ENCODE measurements around the gene PHLDB2. TPM values are rescaled to one million over a fixed set of nuclear protein-coding genes. Genes with fewer than 3 reads are reported as not detected.
A peak's percentile ranks its signal among the peaks of the same experiment; 100 is the strongest.

The PHLDB2 gene
- total and polyA plus RNA-seq, 9 donors: 52.4 to 83.6 (median 63.8) TPM

- DNase-seq: no peak
- Histone ChIP-seq H3K9me3 (replicated peaks; ENCODE audit: control insufficient read depth, low read depth, low read length) (no peaks in the 10 kb centered on the region), H3K4me1 (ENCODE audit: control insufficient read depth, insufficient read depth, low read length) (peaks cover 2% of the 10 kb centered on the region), H3K36me3 (ENCODE audit: control insufficient read depth, insufficient read depth, low read length) (peaks cover 19% of the 10 kb centered on the region), H3K4me3 (ENCODE audit: low read length) (no peak overlapping the region), H3K27ac (ENCODE audit: low read length) (no peak overlapping the region), H3K27me3 (ENCODE audit: control insufficient read depth, insufficient read depth, low read length) (no peaks in the 10 kb centered on the region)
- 71% methylated on average over 1 of the region's 5 CpGs for WGBS (ENCODE audit: insufficient coverage)
Observed at GRCh38 chr3:111952086-111952485, 93.0 kb downstream of the PHLDB2 start.

- no peak for DNase-seq
- peaks cover 19% of the 10 kb centered on the region for H3K36me3 ChIP-seq (ENCODE audit: control insufficient read depth, insufficient read depth, low read length)
Observed at GRCh38 chr3:111952866-111953450, 93.9 kb downstream of the PHLDB2 start.

GRCh38 chr3:111954228-111954990 lies 95.3 kb downstream of the PHLDB2 start:
- Histone ChIP-seq H3K4me1 (ENCODE audit: control insufficient read depth, insufficient read depth, low read length) (peaks cover 2% of the 10 kb centered on the region), H3K27me3 (ENCODE audit: control insufficient read depth, insufficient read depth, low read length) (no peaks in the 10 kb centered on the region), H3K27ac (ENCODE audit: low read length) (no peak overlapping the region), H3K9me3 (replicated peaks; ENCODE audit: control insufficient read depth, low read depth, low read length) (no peaks in the 10 kb centered on the region), H3K4me3 (ENCODE audit: low read length) (no peak overlapping the region), H3K36me3 (ENCODE audit: control insufficient read depth, insufficient read depth, low read length) (peaks cover 21% of the 10 kb centered on the region)
- no peak for DNase-seq
- 29% methylated on average over 1 of the region's 6 CpGs for whole genome bisulfite sequencing (ENCODE audit: insufficient coverage)

More at GRCh38 chr3:111952866-111953450, 93.9 kb downstream of the PHLDB2 start:
- no peaks in the 10 kb centered on the region for H3K27me3 ChIP-seq (ENCODE audit: control insufficient read depth, insufficient read depth, low read length)
- peaks cover 2% of the 10 kb centered on the region for H3K4me1 ChIP-seq (ENCODE audit: control insufficient read depth, insufficient read depth, low read length)
- H3K9me3 ChIP-seq (replicated peaks; ENCODE audit: control insufficient read depth, low read depth, low read length): no peaks in the 10 kb centered on the region
- H3K4me3 ChIP-seq (ENCODE audit: low read length): no peak overlapping the region
- no peak overlapping the region for H3K27ac ChIP-seq (ENCODE audit: low read length)
- 100% methylated on average over 1 of the region's 6 CpGs for WGBS (ENCODE audit: insufficient coverage)

GRCh38 chr3:111955876-111956275 lies 96.8 kb downstream of the PHLDB2 start:
- H3K27ac ChIP-seq (ENCODE audit: low read length): peak overlapping the region; percentile 13
- H3K36me3 ChIP-seq (ENCODE audit: control insufficient read depth, insufficient read depth, low read length): peaks cover 19% of the 10 kb centered on the region
- H3K9me3 ChIP-seq (replicated peaks; ENCODE audit: control insufficient read depth, low read depth, low read length): no peaks in the 10 kb centered on the region
- peaks cover 2% of the 10 kb centered on the region for H3K4me1 ChIP-seq (ENCODE audit: control insufficient read depth, insufficient read depth, low read length)
- H3K27me3 ChIP-seq (ENCODE audit: control insufficient read depth, insufficient read depth, low read length): no peaks in the 10 kb centered on the region
- no peak for DNase-seq
- no CpG with 5 or more reads among the region's 1 CpG for WGBS (ENCODE audit: insufficient coverage)
- H3K4me3 ChIP-seq (ENCODE audit: low read length): no peak overlapping the region

- Histone ChIP-seq H3K4me3 (ENCODE audit: low read length) (no peak overlapping the region), H3K27ac (ENCODE audit: low read length) (peak overlapping the region; percentile 37), H3K27me3 (ENCODE audit: control insufficient read depth, insufficient read depth, low read length) (no peaks in the 10 kb centered on the region), H3K9me3 (replicated peaks; ENCODE audit: control insufficient read depth, low read depth, low read length) (no peaks in the 10 kb centered on the region), H3K36me3 (ENCODE audit: control insufficient read depth, insufficient read depth, low read length) (peaks cover 19% of the 10 kb centered on the region), H3K4me1 (ENCODE audit: control insufficient read depth, insufficient read depth, low read length) (peaks cover 2% of the 10 kb centered on the region)
- no CpG with 5 or more reads among the region's 3 CpGs for WGBS (ENCODE audit: insufficient coverage)
- DNase-seq: no peak
Observed at GRCh38 chr3:111956449-111956848, 97.4 kb downstream of the PHLDB2 start.

- Histone ChIP-seq H3K27ac (ENCODE audit: low read length) (no peak overlapping the region), H3K9me3 (replicated peaks; ENCODE audit: control insufficient read depth, low read depth, low read length) (no peaks in the 10 kb centered on the region), H3K27me3 (ENCODE audit: control insufficient read depth, insufficient read depth, low read length) (no peaks in the 10 kb centered on the region), H3K4me3 (ENCODE audit: low read length) (no peak overlapping the region), H3K4me1 (ENCODE audit: control insufficient read depth, insufficient read depth, low read length) (peaks cover 2% of the 10 kb centered on the region), H3K36me3 (ENCODE audit: control insufficient read depth, insufficient read depth, low read length) (peaks cover 21% of the 10 kb centered on the region)
- WGBS (ENCODE audit: insufficient coverage): 65% methylated on average over 2 of the region's 4 CpGs
- peak; percentile 64 for DNase-seq
Observed at GRCh38 chr3:111956995-111957734, 98.1 kb downstream of the PHLDB2 start.

- Histone ChIP-seq H3K27ac (ENCODE audit: low read length) (no peak overlapping the region), H3K4me1 (ENCODE audit: control insufficient read depth, insufficient read depth, low read length) (no peaks in the 10 kb centered on the region), H3K36me3 (ENCODE audit: control insufficient read depth, insufficient read depth, low read length) (peaks cover 12% of the 10 kb centered on the region), H3K4me3 (ENCODE audit: low read length) (no peak overlapping the region), H3K27me3 (ENCODE audit: control insufficient read depth, insufficient read depth, low read length) (no peaks in the 10 kb centered on the region), H3K9me3 (replicated peaks; ENCODE audit: control insufficient read depth, low read depth, low read length) (no peaks in the 10 kb centered on the region)
- WGBS (ENCODE audit: insufficient coverage): no CpG with 5 or more reads among the region's 3 CpGs
- no peak for DNase-seq
Observed at GRCh38 chr3:111961461-111962164, 102.5 kb downstream of the PHLDB2 start.

GRCh38 chr3:111963424-111963823 lies 104.4 kb downstream of the PHLDB2 start:
- Histone ChIP-seq H3K4me3 (ENCODE audit: low read length) (no peak overlapping the region), H3K27ac (ENCODE audit: low read length) (no peak overlapping the region), H3K27me3 (ENCODE audit: control insufficient read depth, insufficient read depth, low read length) (no peaks in the 10 kb centered on the region), H3K9me3 (replicated peaks; ENCODE audit: control insufficient read depth, low read depth, low read length) (no peaks in the 10 kb centered on the region), H3K36me3 (ENCODE audit: control insufficient read depth, insufficient read depth, low read length) (peaks cover 12% of the 10 kb centered on the region), H3K4me1 (ENCODE audit: control insufficient read depth, insufficient read depth, low read length) (peaks cover 2% of the 10 kb centered on the region)
- whole genome bisulfite sequencing (ENCODE audit: insufficient coverage): no CpG with 5 or more reads among the region's 1 CpG
- DNase-seq: no peak

- H3K4me1 ChIP-seq (ENCODE audit: control insufficient read depth, insufficient read depth, low read length): peaks cover 2% of the 10 kb centered on the region
- DNase-seq: no peak
- H3K36me3 ChIP-seq (ENCODE audit: control insufficient read depth, insufficient read depth, low read length): peaks cover 8% of the 10 kb centered on the region
- WGBS (ENCODE audit: insufficient coverage): no CpG with 5 or more reads among the region's 2 CpGs
- H3K27ac ChIP-seq (ENCODE audit: low read length): no peak overlapping the region
- no peak overlapping the region for H3K4me3 ChIP-seq (ENCODE audit: low read length)
- H3K9me3 ChIP-seq (replicated peaks; ENCODE audit: control insufficient read depth, low read depth, low read length): no peaks in the 10 kb centered on the region
- no peaks in the 10 kb centered on the region for H3K27me3 ChIP-seq (ENCODE audit: control insufficient read depth, insufficient read depth, low read length)
Observed at GRCh38 chr3:111965484-111965883, 106.4 kb downstream of the PHLDB2 start.

GRCh38 chr3:111967068-111967467 lies 108.0 kb downstream of the PHLDB2 start:
- DNase-seq: peak; percentile 26
- Histone ChIP-seq H3K4me3 (ENCODE audit: low read length) (no peak overlapping the region), H3K9me3 (replicated peaks; ENCODE audit: control insufficient read depth, low read depth, low read length) (no peaks in the 10 kb centered on the region), H3K36me3 (ENCODE audit: control insufficient read depth, insufficient read depth, low read length) (peaks cover 13% of the 10 kb centered on the region), H3K27ac (ENCODE audit: low read length) (peak overlapping the region; percentile 53), H3K27me3 (ENCODE audit: control insufficient read depth, insufficient read depth, low read length) (no peaks in the 10 kb centered on the region), H3K4me1 (ENCODE audit: control insufficient read depth, insufficient read depth, low read length) (peaks cover 2% of the 10 kb centered on the region)
- WGBS (ENCODE audit: insufficient coverage): 42% methylated on average over 2 of the region's 3 CpGs

Data from muscle of leg (tissue), 11 donors.